HEK293 (cell line): ENCODE data around the gene ASB8.

Experiments used
- BCL11A ChIP-seq: fragments of 450-650 bp; formaldehyde crosslinking; IDR thresholded peaks from 2 replicates; pipeline ENCODE4 v1.5.1; 2016; ENCODE audit warnings: low read depth, missing biosample characterization, missing genetic modification characterization
- OSR2 ChIP-seq: fragments of 450-650 bp; formaldehyde crosslinking; IDR thresholded peaks from 2 replicates; pipeline ENCODE4 v1.5.1; 2016; ENCODE audit warnings: missing biosample characterization, missing genetic modification characterization
- PRDM4 ChIP-seq: fragments of 450-650 bp; formaldehyde crosslinking; IDR thresholded peaks from 2 replicates; pipeline ENCODE4 v1.5.1; 2017; ENCODE audit warnings: missing biosample characterization, missing genetic modification characterization
- TCF7L2 ChIP-seq: IDR thresholded peaks from 2 replicates; pipeline ENCODE4 v1.6.1; 2011; ENCODE audit warnings: low read depth, mild to moderate bottlenecking, inconsistent platforms, low read length, moderate library complexity, borderline replicate concordance
- ZNF202 ChIP-seq: fragments of 450-650 bp; formaldehyde crosslinking; IDR thresholded peaks from 2 replicates; pipeline ENCODE4 v1.5.1; 2016; ENCODE audit warnings: missing biosample characterization, missing genetic modification characterization, borderline replicate concordance
- ZNF266 ChIP-seq: fragments of 450-650 bp; formaldehyde crosslinking; IDR thresholded peaks from 2 replicates; pipeline ENCODE4 v1.5.1; 2016; ENCODE audit warnings: missing biosample characterization, missing genetic modification characterization, low read depth
- ZNF341 ChIP-seq: fragments of 450-650 bp; formaldehyde crosslinking; IDR thresholded peaks from 2 replicates; pipeline ENCODE4; 2016; ENCODE audit warnings: low read depth, missing biosample characterization, missing genetic modification characterization
- ZNF510 ChIP-seq: fragments of 450-650 bp; formaldehyde crosslinking; IDR thresholded peaks from 2 replicates; pipeline ENCODE4 v1.5.1; 2018; ENCODE audit warnings: mild to moderate bottlenecking, missing genetic modification characterization, missing biosample characterization; ENCODE audit not compliant: insufficient replicate concordance
- TF ChIP-seq, protein P1 (sequence below): fragments of 450-650 bp; formaldehyde crosslinking; conservative IDR thresholded peaks from 2 replicates; pipeline ENCODE4 v1.5.1; 2016; ENCODE audit warnings: low read depth, missing biosample characterization, missing genetic modification characterization
- TF ChIP-seq, protein P2 (sequence below): fragments of 450-650 bp; formaldehyde crosslinking; IDR thresholded peaks from 2 replicates; pipeline ENCODE4 v1.5.1; 2016; ENCODE audit warnings: missing biosample characterization, missing genetic modification characterization
- TF ChIP-seq, protein P3 (sequence below): fragments of 450-650 bp; formaldehyde crosslinking; optimal IDR thresholded peaks from 2 replicates; pipeline ENCODE3; 2016; ENCODE audit warnings: missing biosample characterization, mild to moderate bottlenecking, missing genetic modification characterization
- TF ChIP-seq, protein P4 (sequence below): fragments of 450-650 bp; formaldehyde crosslinking; IDR thresholded peaks from 2 replicates; pipeline ENCODE4 v1.5.1; 2017; ENCODE audit warnings: missing biosample characterization, missing genetic modification characterization
- TF ChIP-seq, protein P5 (sequence below): fragments of 450-650 bp; IDR thresholded peaks from 2 replicates; pipeline ENCODE4 v1.5.1; 2018; ENCODE audit warnings: missing biosample characterization, missing genetic modification characterization

- TF ChIP-seq ZNF266 (tag by site-specific recombination) (no peak), OSR2 (tag by site-specific recombination) (no peak), PRDM4 (tag by site-specific recombination) (no peak), BCL11A (no peak), ZNF202 (tag by site-specific recombination) (no peak), ZNF341 (peak; percentile 59; the same call in 1 of the 2 replicates), ZNF510 (tag by site-specific recombination) (no peak), TCF7L2 (no peak)
- TF ChIP-seq, protein P1, sequence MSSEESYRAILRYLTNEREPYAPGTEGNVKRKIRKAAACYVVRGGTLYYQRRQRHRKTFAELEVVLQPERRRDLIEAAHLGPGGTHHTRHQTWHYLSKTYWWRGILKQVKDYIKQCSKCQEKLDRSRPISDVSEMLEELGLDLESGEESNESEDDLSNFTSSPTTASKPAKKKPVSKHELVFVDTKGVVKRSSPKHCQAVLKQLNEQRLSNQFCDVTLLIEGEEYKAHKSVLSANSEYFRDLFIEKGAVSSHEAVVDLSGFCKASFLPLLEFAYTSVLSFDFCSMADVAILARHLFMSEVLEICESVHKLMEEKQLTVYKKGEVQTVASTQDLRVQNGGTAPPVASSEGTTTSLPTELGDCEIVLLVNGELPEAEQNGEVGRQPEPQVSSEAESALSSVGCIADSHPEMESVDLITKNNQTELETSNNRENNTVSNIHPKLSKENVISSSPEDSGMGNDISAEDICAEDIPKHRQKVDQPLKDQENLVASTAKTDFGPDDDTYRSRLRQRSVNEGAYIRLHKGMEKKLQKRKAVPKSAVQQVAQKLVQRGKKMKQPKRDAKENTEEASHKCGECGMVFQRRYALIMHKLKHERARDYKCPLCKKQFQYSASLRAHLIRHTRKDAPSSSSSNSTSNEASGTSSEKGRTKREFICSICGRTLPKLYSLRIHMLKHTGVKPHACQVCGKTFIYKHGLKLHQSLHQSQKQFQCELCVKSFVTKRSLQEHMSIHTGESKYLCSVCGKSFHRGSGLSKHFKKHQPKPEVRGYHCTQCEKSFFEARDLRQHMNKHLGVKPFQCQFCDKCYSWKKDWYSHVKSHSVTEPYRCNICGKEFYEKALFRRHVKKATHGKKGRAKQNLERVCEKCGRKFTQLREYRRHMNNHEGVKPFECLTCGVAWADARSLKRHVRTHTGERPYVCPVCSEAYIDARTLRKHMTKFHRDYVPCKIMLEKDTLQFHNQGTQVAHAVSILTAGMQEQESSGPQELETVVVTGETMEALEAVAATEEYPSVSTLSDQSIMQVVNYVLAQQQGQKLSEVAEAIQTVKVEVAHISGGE (tag by site-specific recombination): no peak
- TF ChIP-seq, protein P2, sequence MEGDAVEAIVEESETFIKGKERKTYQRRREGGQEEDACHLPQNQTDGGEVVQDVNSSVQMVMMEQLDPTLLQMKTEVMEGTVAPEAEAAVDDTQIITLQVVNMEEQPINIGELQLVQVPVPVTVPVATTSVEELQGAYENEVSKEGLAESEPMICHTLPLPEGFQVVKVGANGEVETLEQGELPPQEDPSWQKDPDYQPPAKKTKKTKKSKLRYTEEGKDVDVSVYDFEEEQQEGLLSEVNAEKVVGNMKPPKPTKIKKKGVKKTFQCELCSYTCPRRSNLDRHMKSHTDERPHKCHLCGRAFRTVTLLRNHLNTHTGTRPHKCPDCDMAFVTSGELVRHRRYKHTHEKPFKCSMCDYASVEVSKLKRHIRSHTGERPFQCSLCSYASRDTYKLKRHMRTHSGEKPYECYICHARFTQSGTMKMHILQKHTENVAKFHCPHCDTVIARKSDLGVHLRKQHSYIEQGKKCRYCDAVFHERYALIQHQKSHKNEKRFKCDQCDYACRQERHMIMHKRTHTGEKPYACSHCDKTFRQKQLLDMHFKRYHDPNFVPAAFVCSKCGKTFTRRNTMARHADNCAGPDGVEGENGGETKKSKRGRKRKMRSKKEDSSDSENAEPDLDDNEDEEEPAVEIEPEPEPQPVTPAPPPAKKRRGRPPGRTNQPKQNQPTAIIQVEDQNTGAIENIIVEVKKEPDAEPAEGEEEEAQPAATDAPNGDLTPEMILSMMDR (tag by site-specific recombination): no peak
- TF ChIP-seq, protein P3, sequence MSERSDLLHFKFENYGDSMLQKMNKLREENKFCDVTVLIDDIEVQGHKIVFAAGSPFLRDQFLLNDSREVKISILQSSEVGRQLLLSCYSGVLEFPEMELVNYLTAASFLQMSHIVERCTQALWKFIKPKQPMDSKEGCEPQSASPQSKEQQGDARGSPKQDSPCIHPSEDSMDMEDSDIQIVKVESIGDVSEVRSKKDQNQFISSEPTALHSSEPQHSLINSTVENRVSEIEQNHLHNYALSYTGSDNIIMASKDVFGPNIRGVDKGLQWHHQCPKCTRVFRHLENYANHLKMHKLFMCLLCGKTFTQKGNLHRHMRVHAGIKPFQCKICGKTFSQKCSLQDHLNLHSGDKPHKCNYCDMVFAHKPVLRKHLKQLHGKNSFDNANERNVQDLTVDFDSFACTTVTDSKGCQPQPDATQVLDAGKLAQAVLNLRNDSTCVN: no peak
- TF ChIP-seq, protein P4, sequence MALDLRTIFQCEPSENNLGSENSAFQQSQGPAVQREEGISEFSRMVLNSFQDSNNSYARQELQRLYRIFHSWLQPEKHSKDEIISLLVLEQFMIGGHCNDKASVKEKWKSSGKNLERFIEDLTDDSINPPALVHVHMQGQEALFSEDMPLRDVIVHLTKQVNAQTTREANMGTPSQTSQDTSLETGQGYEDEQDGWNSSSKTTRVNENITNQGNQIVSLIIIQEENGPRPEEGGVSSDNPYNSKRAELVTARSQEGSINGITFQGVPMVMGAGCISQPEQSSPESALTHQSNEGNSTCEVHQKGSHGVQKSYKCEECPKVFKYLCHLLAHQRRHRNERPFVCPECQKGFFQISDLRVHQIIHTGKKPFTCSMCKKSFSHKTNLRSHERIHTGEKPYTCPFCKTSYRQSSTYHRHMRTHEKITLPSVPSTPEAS (tag by site-specific recombination): no peak
- TF ChIP-seq, protein P5, sequence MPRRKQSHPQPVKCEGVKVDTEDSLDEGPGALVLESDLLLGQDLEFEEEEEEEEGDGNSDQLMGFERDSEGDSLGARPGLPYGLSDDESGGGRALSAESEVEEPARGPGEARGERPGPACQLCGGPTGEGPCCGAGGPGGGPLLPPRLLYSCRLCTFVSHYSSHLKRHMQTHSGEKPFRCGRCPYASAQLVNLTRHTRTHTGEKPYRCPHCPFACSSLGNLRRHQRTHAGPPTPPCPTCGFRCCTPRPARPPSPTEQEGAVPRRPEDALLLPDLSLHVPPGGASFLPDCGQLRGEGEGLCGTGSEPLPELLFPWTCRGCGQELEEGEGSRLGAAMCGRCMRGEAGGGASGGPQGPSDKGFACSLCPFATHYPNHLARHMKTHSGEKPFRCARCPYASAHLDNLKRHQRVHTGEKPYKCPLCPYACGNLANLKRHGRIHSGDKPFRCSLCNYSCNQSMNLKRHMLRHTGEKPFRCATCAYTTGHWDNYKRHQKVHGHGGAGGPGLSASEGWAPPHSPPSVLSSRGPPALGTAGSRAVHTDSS (tag by site-specific recombination): peak; percentile 97
Observed at GRCh38 chr12:48119078-48119833, 38.1 kb downstream of the ASB8 start, which contains the start of gene PFKM.
